K562 (cell line): Measurements from ENCODE around the gene USP28. TPM values are rescaled to one million over a fixed set of nuclear protein-coding genes. Genes with fewer than 3 reads are reported as not detected.
A peak's percentile ranks its signal among the peaks of the same experiment; 100 is the strongest.
"Not testable (repeated sequence)": the region's sequence is repeated elsewhere in the genome, so short reads cannot be mapped to it uniquely, and the experiment has no call there.

ENCODE experiments used
- ATAC-seq: fragments of 200-7000 bp; cut with Tn5 transposase; 3 replicates; pipeline ENCODE4 v1.9.1; 2020; ENCODE audit warnings: moderate library complexity
- BruUV-seq: library from RNA; stranded (reverse); fragments of 400-500 nt; replicated peaks from 2 replicates; lab custom pipeline; 2021; lab: Mats Ljungman, UMichigan
- CTCF ChIA-PET: fragments of 300-600 bp; formaldehyde crosslinking; extraction: SDS; loops from one replicate; lab custom pipeline; 2021; ENCODE audit warnings: low intra/inter-chr PET ratio; lab: Yijun Ruan, JAX
- POLR2A ChIA-PET: fragments of 300-600, 350-650 bp; sonication (Branson Sonifier 250); formaldehyde crosslinking; extraction: SDS; loops from one replicate; lab custom pipeline; 2021; ENCODE audit warnings: antibody characterized with exemption, inconsistent platforms; lab: Yijun Ruan, JAX
- DNase-seq, 4 experiments: peaks; one replicate each; pipeline versions ENCODE4 v3.0.0 to v3.0.0-alpha.2; 2011 to 2018; ENCODE audit warnings: low spot score in 3 of 4, mixed read lengths in 3 of 4; ENCODE audit errors: extremely low read depth in 1 of 4
- FAIRE-seq: peaks from 2 replicates; lab custom pipeline; 2011; peaks lifted over from hg19 to GRCh38; lab: Jason Lieb, UNC
- H2AFZ ChIP-seq: 2 replicates; pipeline ENCODE4 v1.6.0; 2011; ENCODE audit warnings: low read depth, low read length, control low read depth, inconsistent platforms
- H3K27ac ChIP-seq: fragments of 200-600 bp; 3 replicates; pipeline ENCODE4 v1.8.0; 2011; ENCODE audit warnings: low read depth, mild to moderate bottlenecking, control low read depth, inconsistent platforms, low read length, moderate library complexity, mixed read lengths; ENCODE audit errors: extremely low read depth
- H3K27me3 ChIP-seq, 2 experiments: fragments of 300-600 bp in 1 of 2; 2 replicates in 1 of 2; 3 replicates in 1 of 2; pipeline versions ENCODE4 v1.6.0 to v1.8.0; 2011; ENCODE audit warnings: inconsistent platforms in 2 of 2, low read length in 2 of 2, mild to moderate bottlenecking in 1 of 2, mixed read lengths in 1 of 2, moderate library complexity in 1 of 2; ENCODE audit not compliant: control insufficient read depth in 2 of 2, insufficient read depth in 2 of 2
- H3K36me3 ChIP-seq: fragments of 300-600 bp; 3 replicates; pipeline ENCODE4 v1.8.0; 2011; ENCODE audit warnings: mild to moderate bottlenecking, low read length, inconsistent platforms; ENCODE audit not compliant: control insufficient read depth, insufficient read depth
- H3K4me1 ChIP-seq, 2 experiments: fragments of 200-600 bp in 1 of 2; replicated peaks in 1 of 2; 2 replicates in 1 of 2; 3 replicates in 1 of 2; pipeline versions ENCODE4 v1.5.1 to v1.8.0; 2011; ENCODE audit warnings: inconsistent platforms in 2 of 2, low read length in 2 of 2, mild to moderate bottlenecking in 1 of 2, mixed read lengths in 1 of 2, moderate library complexity in 1 of 2; ENCODE audit not compliant: control insufficient read depth in 2 of 2, insufficient read depth in 2 of 2
- H3K4me2 ChIP-seq: 2 replicates; pipeline ENCODE4 v1.6.1; 2011; ENCODE audit warnings: low read length, control low read depth, inconsistent platforms, mixed read lengths; ENCODE audit not compliant: insufficient read depth
- H3K4me3 ChIP-seq: fragments of 200-600 bp; sonication (generic), shearing (Covaris generic); 2 replicates; pipeline ENCODE4 v1.5.1; 2016; ENCODE audit warnings: control low read depth, inconsistent platforms
- H3K79me2 ChIP-seq: fragments of 200-600 bp; 3 replicates; pipeline ENCODE4 v1.8.0; 2011; ENCODE audit warnings: low read length, inconsistent platforms; ENCODE audit not compliant: control insufficient read depth, insufficient read depth
- H3K9ac ChIP-seq, 2 experiments: 2 replicates each; pipeline versions ENCODE4 v1.6.0 to v1.6.1; 2011; ENCODE audit warnings: low read depth in 2 of 2, low read length in 2 of 2, control low read depth in 1 of 2, inconsistent platforms in 1 of 2, mild to moderate bottlenecking in 1 of 2, mixed read lengths in 1 of 2; ENCODE audit not compliant: insufficient read depth in 1 of 2
- H3K9me1 ChIP-seq: one replicate; pipeline ENCODE4 v1.6.0; 2011; ENCODE audit warnings: inconsistent platforms, mild to moderate bottlenecking, low read length, moderate library complexity; ENCODE audit not compliant: control insufficient read depth, insufficient read depth
- H3K9me3 ChIP-seq: replicated peaks from 2 replicates; pipeline ENCODE4 v1.5.1; 2011; ENCODE audit warnings: low read depth, low read length, inconsistent platforms; ENCODE audit not compliant: control insufficient read depth, insufficient read depth
- H4K20me1 ChIP-seq: replicated peaks from 2 replicates; pipeline ENCODE4 v1.6.1; 2011; ENCODE audit warnings: low read length, inconsistent platforms, mixed read lengths; ENCODE audit not compliant: control insufficient read depth, insufficient read depth
- NFE2L1 ChIP-seq: fragments of 450-650 bp; IDR thresholded peaks from 2 replicates; pipeline ENCODE4 v1.6.1; 2016; ENCODE audit warnings: missing genetic modification characterization, low read depth, mild to moderate bottlenecking, missing compliant biosample characterization, moderate library complexity, borderline replicate concordance
- NR2C1 ChIP-seq, 2 experiments: fragments of 450-650 bp; IDR thresholded peaks; 2 replicates each; pipeline ENCODE4 v1.6.1; 2017; ENCODE audit warnings: mild to moderate bottlenecking in 2 of 2, antibody characterized with exemption in 1 of 2, inconsistent platforms in 1 of 2, missing compliant biosample characterization in 1 of 2, missing genetic modification characterization in 1 of 2
- PHB ChIP-seq: fragments of 250-450 bp; sonication (Bioruptor Pico); IDR thresholded peaks from 2 replicates; pipeline ENCODE4 v1.5.0; 2021
- ZNF146 ChIP-seq: IDR thresholded peaks from one replicate; pipeline ENCODE4 v1.6.1; 2018; ENCODE audit warnings: missing compliant biosample characterization; ENCODE audit not compliant: unreplicated experiment
- ZNF174 ChIP-seq: fragments of 250-450 bp; sonication (Bioruptor Pico); IDR thresholded peaks from 2 replicates; pipeline ENCODE4 v1.4.0; 2020; ENCODE audit warnings: mild to moderate bottlenecking
- ZNF57 ChIP-seq: fragments of 450-650 bp; formaldehyde crosslinking; IDR thresholded peaks from 2 replicates; pipeline ENCODE4 v1.4.0; 2020; ENCODE audit warnings: mild to moderate bottlenecking, moderate library complexity
- WGBS: fragments of 100-300 bp; shearing (Covaris generic); methylation state at CpG from one replicate; pipeline ENCODE4 v1.1.6; 2016; ENCODE audit warnings: low coverage, mixed read lengths; ENCODE audit not compliant: insufficient coverage; ENCODE audit errors: missing lambda C conversion rate; 5-methylcytosine and 5-hydroxymethylcytosine counted together
- in situ Hi-C: fragments of 300-500 bp; cut with MboI; formaldehyde crosslinking; loops from 4 replicates; pipeline ENCODE4 v1.15.0; 2018; ENCODE audit warnings: inconsistent platforms, mixed read lengths
- intact Hi-C: fragments of 100-400 bp; cut with micrococcal nuclease; formaldehyde crosslinking; loops from 2 replicates; pipeline ENCODE4 v1.14.2; 2022
- polyA plus RNA-seq, 8 experiments: library from polyadenylated mRNA; depleted of rRNA in 4 of 8; stranded (reverse) in 5 of 8; unstranded in 3 of 8; fragments of >200 nt; fragmentation: Nextera tagmentation in 2 of 8; fragmentation: Illumina TruSeq in 1 of 8; extraction: Ambion mirVana in 2 of 8; extraction: Trizol in 1 of 8; gene quantifications; 2 replicates each; pipeline versions ENCODE4 v1.2.1 to v1.2.3, GENCODE V29; 2011 to 2014; ENCODE audit warnings: inconsistent platforms in 1 of 8, missing spikeins in 1 of 8
- total RNA-seq, 7 experiments: library from RNA; depleted of rRNA in 6 of 7; stranded (reverse); fragments of >200 nt in 6 of 7; fragmentation: Illumina TruSeq in 2 of 7; extraction: Trizol in 2 of 7; gene quantifications; 2 replicates each; pipeline versions ENCODE4 v1.2.1 to v1.2.3, GENCODE V29; 2011 to 2021; ENCODE audit warnings: low replicate concordance in 1 of 7

Gene USP28
- total and polyA plus RNA-seq, 9 of the 15 experiments (the other 6 are each of a cell fraction or from before 2014, with no cell fraction given) = 3.7 to 42.7 (median 20.3) TPM

DNA sequence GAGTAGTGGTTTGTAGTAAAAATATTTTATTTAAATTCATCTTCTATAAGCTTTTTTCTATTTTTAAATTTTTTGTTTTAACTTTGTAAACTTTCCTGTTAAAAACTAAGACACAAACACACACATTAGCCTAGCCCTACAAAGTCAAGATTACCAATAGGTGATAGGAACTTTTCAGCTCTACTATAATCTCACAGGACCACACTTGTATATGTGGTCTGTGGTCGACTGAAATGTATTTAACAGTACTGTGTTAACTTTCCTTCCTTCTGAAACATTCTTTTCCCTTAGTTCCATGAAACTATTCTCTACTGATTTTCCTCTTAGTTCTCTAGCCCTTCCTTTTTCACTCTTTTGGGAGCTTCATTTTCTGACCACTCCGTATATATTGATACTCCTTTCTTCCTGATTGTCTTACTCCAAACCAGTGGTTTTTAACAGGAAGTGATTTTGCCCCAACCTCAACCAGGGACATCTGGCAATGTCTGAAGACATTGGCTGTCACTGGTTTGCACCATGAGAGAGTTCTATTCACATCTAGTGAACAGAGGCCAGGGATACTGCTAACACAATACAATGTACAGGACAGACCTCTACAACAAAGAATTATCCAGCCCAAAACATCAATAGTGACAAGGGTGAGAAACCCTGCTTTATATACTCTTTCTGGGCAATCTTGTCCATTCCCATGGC is 110.7 kb downstream of the USP28 start:
- Histone ChIP-seq H2AFZ (no peak overlapping the region), H3K79me2 (peaks cover 7% of the 10 kb centered on the region; the same call in 1 of the 3 replicates), H3K9me1 (no peaks in the 10 kb centered on the region), H3K36me3 (peaks cover 64% of the 10 kb centered on the region), H3K27ac (no peak overlapping the region), H3K4me1 (no peaks in the 10 kb centered on the region), H3K4me3 (no peak overlapping the region), H3K4me2 (no peak overlapping the region)
- POLR2A ChIA-PET = interaction anchor here (0.8 to 1.3 kb wide), 3 partner anchors 9 to 1574 kb away, joined by 3 to 5 read pairs (median 3); partner anchors contain the start of gene ZW10
- intact Hi-C loops = no loop called here
- BruUV-seq = no TSS peak
- TF ChIP-seq NR2C1 (IDR thresholded peaks at IDR 0.05) = no peak
- TF ChIP-seq NR2C1 (tag; IDR thresholded peaks at IDR 0.05) = no peak
- TF ChIP-seq PHB (CRISPR knock-in tag) = no peak
- no peak for TF ChIP-seq ZNF57
- TF ChIP-seq ZNF174 (CRISPR knock-in tag) = no peak
- TF ChIP-seq NFE2L1 (tag) = no peak
- TF ChIP-seq, all 486 proteins: peak for 0
- Histone ChIP-seq H3K9ac (no peak overlapping the region), H3K27me3 (no peaks in the 10 kb centered on the region), H3K9me3 (no peaks in the 10 kb centered on the region), H4K20me1 (no peaks in the 10 kb centered on the region)
- no peak for DNase-seq
- no peak for ATAC-seq
- in situ Hi-C loops = no loop called here
- FAIRE-seq = no peak
- CTCF ChIA-PET = no interaction called here
- 65% methylated on average over 2 of the region's 2 CpGs for WGBS

DNA sequence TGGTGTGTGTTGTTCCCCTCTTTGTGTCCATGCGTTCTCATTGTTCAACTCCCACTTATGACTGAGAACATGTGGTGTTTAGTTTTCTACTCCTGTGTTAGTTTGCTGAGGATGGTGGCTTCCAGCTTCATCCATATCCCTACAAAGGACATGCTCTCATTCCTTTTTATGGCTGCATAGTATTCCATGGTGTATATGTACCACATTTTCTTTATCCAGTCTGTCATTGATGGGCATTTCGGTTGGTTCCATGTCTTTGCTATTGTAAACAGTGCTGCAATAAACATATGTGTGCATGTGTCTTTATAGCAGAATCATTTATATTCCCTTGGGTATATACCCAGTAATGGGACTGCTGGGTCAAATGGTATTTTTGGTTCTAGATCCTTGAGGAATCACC is 112.3 kb downstream of the USP28 start:
- H3K27ac ChIP-seq, H3K79me2 ChIP-seq, H2AFZ ChIP-seq, in situ Hi-C loops, DNase-seq, FAIRE-seq, BruUV-seq, intact Hi-C loops, CTCF ChIA-PET, H3K9ac ChIP-seq, H3K9me3 ChIP-seq, POLR2A ChIA-PET, H4K20me1 ChIP-seq, H3K9me1 ChIP-seq, H3K4me2 ChIP-seq, H3K4me3 ChIP-seq, H3K27me3 ChIP-seq, ATAC-seq, H3K4me1 ChIP-seq: not testable (repeated sequence)
- peaks cover 68% of the 10 kb centered on the region for H3K36me3 ChIP-seq
- WGBS = 67% methylated on average over 2 of the region's 2 CpGs
- TF ChIP-seq ZNF146 = peak; percentile 62
